ENCODE measurements around the gene PARD6G. TPM values are rescaled to one million over a fixed set of nuclear protein-coding genes. Genes with fewer than 3 reads are reported as not detected.

PARD6G gene
- total RNA-seq, 2 donors from 2014 or later = 1.9 to 2.8 TPM

- DNase-seq (ENCODE audit: low spot score) = no peak
- no peaks in the 10 kb centered on the region for H3K27me3 ChIP-seq
- no peaks in the 10 kb centered on the region for H3K36me3 ChIP-seq
- H3K4me3 ChIP-seq = no peak overlapping the region
- no peaks in the 10 kb centered on the region for H3K4me1 ChIP-seq
- TF ChIP-seq CTCF (IDR thresholded peaks at IDR 0.05) = no peak
- no peaks in the 10 kb centered on the region for H3K9me3 ChIP-seq
- H3K27ac ChIP-seq = no peak overlapping the region
Observed at GRCh38 chr18:80182855-80183254, 64.5 kb downstream of the PARD6G start.

- Histone ChIP-seq H3K4me3 (no peak overlapping the region), H3K4me1 (no peaks in the 10 kb centered on the region), H3K9me3 (no peaks in the 10 kb centered on the region), H3K27me3 (no peaks in the 10 kb centered on the region), H3K36me3 (no peaks in the 10 kb centered on the region), H3K27ac (no peak overlapping the region)
- DNase-seq (ENCODE audit: low spot score) = no peak
- no peak for TF ChIP-seq CTCF (IDR thresholded peaks at IDR 0.05)
Observed at GRCh38 chr18:80181642-80182461, 65.5 kb downstream of the PARD6G start.

GRCh38 chr18:80180778-80181564 is 66.3 kb downstream of the PARD6G start:
- H3K9me3 ChIP-seq = no peaks in the 10 kb centered on the region
- H3K4me3 ChIP-seq = no peak overlapping the region
- H3K27me3 ChIP-seq = no peaks in the 10 kb centered on the region
- no peaks in the 10 kb centered on the region for H3K36me3 ChIP-seq
- no peaks in the 10 kb centered on the region for H3K4me1 ChIP-seq
- TF ChIP-seq CTCF (IDR thresholded peaks at IDR 0.05) = no peak
- H3K27ac ChIP-seq = no peak overlapping the region
- DNase-seq (ENCODE audit: low spot score) = no peak

- DNase-seq (ENCODE audit: low spot score) = no peak
- Histone ChIP-seq H3K27me3 (no peaks in the 10 kb centered on the region), H3K4me3 (no peak overlapping the region), H3K27ac (no peak overlapping the region), H3K4me1 (no peaks in the 10 kb centered on the region), H3K36me3 (no peaks in the 10 kb centered on the region), H3K9me3 (no peaks in the 10 kb centered on the region)
- TF ChIP-seq CTCF (IDR thresholded peaks at IDR 0.05) = no peak
Observed at GRCh38 chr18:80179857-80180558, 67.3 kb downstream of the PARD6G start.

- H3K9me3 ChIP-seq = no peaks in the 10 kb centered on the region
- TF ChIP-seq CTCF (IDR thresholded peaks at IDR 0.05) = no peak
- no peak overlapping the region for H3K27ac ChIP-seq
- H3K4me3 ChIP-seq = no peak overlapping the region
- H3K36me3 ChIP-seq = no peaks in the 10 kb centered on the region
- DNase-seq (ENCODE audit: low spot score) = no peak
- no peaks in the 10 kb centered on the region for H3K27me3 ChIP-seq
- H3K4me1 ChIP-seq = no peaks in the 10 kb centered on the region
Observed at GRCh38 chr18:80178935-80179818, 68.1 kb downstream of the PARD6G start.

Data from right atrium auricular region (tissue), 2 donors.